ENCODE results near the gene CCDC148. TPM values are rescaled to one million over a fixed set of nuclear protein-coding genes. Genes with fewer than 3 reads are reported as not detected.

Gene CCDC148
- total RNA-seq, 4 donors from 2014 or later, result 0.19 to 0.31 TPM; not detected in 2

DNA sequence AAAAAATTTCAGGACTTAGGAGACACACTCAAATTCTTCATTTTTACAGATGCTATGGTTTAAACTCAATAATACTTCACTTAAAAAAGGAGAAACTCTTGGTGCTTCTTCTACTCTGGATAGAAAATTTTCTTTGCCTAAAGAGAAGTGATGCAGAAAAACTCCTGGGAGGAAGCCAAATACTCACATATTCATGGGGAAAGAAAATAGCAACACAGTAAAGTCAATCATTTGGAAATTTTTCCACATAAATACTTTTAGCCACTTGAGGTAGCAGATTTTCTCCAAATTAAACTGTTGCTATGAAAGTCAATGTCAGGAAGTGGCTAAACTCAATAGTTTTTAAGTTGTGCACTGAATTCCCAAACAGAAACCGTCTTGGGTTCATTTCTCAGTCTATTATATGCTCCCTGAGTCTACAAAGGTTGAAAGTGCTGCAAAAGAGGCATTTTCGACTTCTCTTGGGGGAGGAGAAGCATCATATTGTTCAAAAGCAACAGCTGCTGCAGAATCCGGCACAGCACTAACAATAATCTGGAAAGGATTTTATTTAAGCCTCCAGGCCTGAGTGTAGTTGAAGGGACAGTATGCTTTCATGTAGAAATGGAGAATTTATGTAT, 273.8 kb downstream of the CCDC148 start:
- intact Hi-C loops (cut with DNase I), result no loop called here
- no peaks in the 10 kb centered on the region for H3K9me3 ChIP-seq
- H3K4me1 ChIP-seq, result peaks cover 0 to 33% (median 0%) of the 10 kb centered on the region in 3 donors
- no peaks in the 10 kb centered on the region for H3K36me3 ChIP-seq
- no peak overlapping the region for H3K4me3 ChIP-seq
- no peaks in the 10 kb centered on the region for H3K27me3 ChIP-seq
- DNase-seq, result no peak
- 65 to 81% methylated on average over 3 of the region's 3 CpGs for WGBS, 2 donors
- no peak overlapping the region for H3K27ac ChIP-seq
- TF ChIP-seq POLR2A (IDR thresholded peaks at IDR 0.05) (no peak), CTCF (IDR thresholded peaks at IDR 0.05) (no peak)

GRCh38 chr2:158181171-158181570, 275.4 kb downstream of the CCDC148 start:
- intact Hi-C loops (cut with DNase I), result no loop called here
- Histone ChIP-seq H3K27ac (no peak overlapping the region), H3K36me3 (no peaks in the 10 kb centered on the region), H3K4me1 (peaks cover 0 to 33% (median 0%) of the 10 kb centered on the region in 3 donors), H3K4me3 (no peak overlapping the region), H3K27me3 (no peaks in the 10 kb centered on the region), H3K9me3 (no peaks in the 10 kb centered on the region)
- TF ChIP-seq POLR2A (IDR thresholded peaks at IDR 0.05) (no peak), CTCF (IDR thresholded peaks at IDR 0.05) (no peak)
- 44 to 76% methylated on average over 2 of the region's 2 CpGs for WGBS, 2 donors
- DNase-seq, result no peak

DNA sequence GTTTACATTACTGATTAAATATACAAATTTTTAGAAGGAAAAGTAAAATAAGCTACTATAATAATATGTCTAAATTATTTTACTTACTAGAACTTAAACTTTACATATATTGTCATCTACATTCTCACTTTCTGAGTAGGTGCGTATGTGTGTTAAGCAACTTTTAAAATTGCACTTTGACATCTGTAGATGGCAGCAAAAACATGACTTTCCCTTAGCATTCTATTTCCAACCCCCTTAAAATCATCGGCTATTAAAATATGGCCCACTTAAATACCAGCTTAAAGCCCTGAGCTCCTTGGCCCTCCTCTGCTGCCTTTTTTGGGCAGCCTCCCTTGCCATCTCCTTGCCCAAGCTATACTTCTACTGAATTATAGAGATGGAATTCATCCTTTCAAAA, 276.9 kb downstream of the CCDC148 start:
- Histone ChIP-seq H3K9me3 (no peaks in the 10 kb centered on the region), H3K27ac (no peak overlapping the region), H3K4me1 (peaks cover 0 to 26% (median 0%) of the 10 kb centered on the region in 3 donors), H3K36me3 (no peaks in the 10 kb centered on the region), H3K27me3 (no peaks in the 10 kb centered on the region), H3K4me3 (no peak overlapping the region)
- TF ChIP-seq CTCF (IDR thresholded peaks at IDR 0.05) (peak in 2 of 6 experiments; percentile 13 to 43), POLR2A (IDR thresholded peaks at IDR 0.05) (no peak)
- no peak for DNase-seq
- WGBS, 2 donors, result 23 to 37% methylated on average over 2 of the region's 2 CpGs
- intact Hi-C loops (cut with DNase I), result no loop called here

DNA sequence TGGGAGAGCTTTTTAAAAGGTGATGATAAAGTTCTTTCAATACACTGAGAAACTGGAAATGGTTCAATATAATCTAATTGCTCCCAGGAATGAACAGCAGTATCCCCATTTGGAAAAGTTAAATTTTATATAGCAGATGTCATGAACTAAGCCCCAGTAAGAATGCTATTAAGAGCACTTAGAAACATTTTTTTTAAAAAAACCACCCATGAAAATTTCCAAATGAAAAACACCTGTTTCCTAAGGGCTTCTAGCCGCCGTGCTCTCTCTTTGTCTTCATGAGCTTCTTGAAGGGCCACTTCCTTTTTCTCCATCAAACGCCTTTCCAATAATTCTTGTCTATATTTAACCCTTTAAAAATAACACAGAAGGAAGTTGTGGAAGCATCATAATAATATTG, 277.9 kb downstream of the CCDC148 start:
- 37 to 56% methylated on average over 3 of the region's 3 CpGs for WGBS, 2 donors
- H3K36me3 ChIP-seq, result no peaks in the 10 kb centered on the region
- no peaks in the 10 kb centered on the region for H3K9me3 ChIP-seq
- H3K4me1 ChIP-seq, result peaks cover 0 to 16% (median 0%) of the 10 kb centered on the region in 3 donors
- no peaks in the 10 kb centered on the region for H3K27me3 ChIP-seq
- intact Hi-C loops (cut with DNase I), result no loop called here
- H3K27ac ChIP-seq, result no peak overlapping the region
- H3K4me3 ChIP-seq, result no peak overlapping the region
- TF ChIP-seq CTCF (IDR thresholded peaks at IDR 0.05) (no peak), POLR2A (IDR thresholded peaks at IDR 0.05) (no peak)
- no peak for DNase-seq

GRCh38 chr2:158174956-158175355, 281.6 kb downstream of the CCDC148 start:
- WGBS, 2 donors, result 91% methylated on average over 5 of the region's 5 CpGs
- H3K4me1 ChIP-seq, result no peaks in the 10 kb centered on the region
- H3K36me3 ChIP-seq, result no peaks in the 10 kb centered on the region
- no peak for DNase-seq
- intact Hi-C loops (cut with DNase I), result no loop called here
- H3K27me3 ChIP-seq, result no peaks in the 10 kb centered on the region
- H3K27ac ChIP-seq, result no peak overlapping the region
- TF ChIP-seq CTCF (IDR thresholded peaks at IDR 0.05), result no peak
- no peak for TF ChIP-seq POLR2A (IDR thresholded peaks at IDR 0.05)
- H3K9me3 ChIP-seq, result no peaks in the 10 kb centered on the region
- no peak overlapping the region for H3K4me3 ChIP-seq

All from esophagus squamous epithelium (tissue), 5 donors.